Keratinocyte (primary cell): Measurements from ENCODE around the gene ING5.
A peak's percentile ranks its signal among the peaks of the same experiment; 100 is the strongest.
"Not testable (repeated sequence)": the region's sequence is repeated elsewhere in the genome, so short reads cannot be mapped to it uniquely, and the experiment has no call there.

Experiments
- CTCF ChIP-seq, 3 experiments: IDR thresholded peaks in 1 of 3; conservative IDR thresholded peaks in 1 of 3; optimal IDR thresholded peaks in 1 of 3; 2 replicates in 2 of 3; 3 replicates in 1 of 3; pipeline versions ENCODE3 to v1.5.1; 2011; ENCODE audit warnings: low read length in 3 of 3, mild to moderate bottlenecking in 3 of 3, moderate library complexity in 2 of 3, control low read depth in 1 of 3, inconsistent platforms in 1 of 3; ENCODE audit not compliant: insufficient read depth in 2 of 3; ENCODE audit errors: extremely low read depth in 1 of 3
- EZH2 ChIP-seq: IDR thresholded peaks from one replicate; pipeline ENCODE4 v1.6.1; 2012; ENCODE audit warnings: inconsistent platforms, mild to moderate bottlenecking, low read length, moderate library complexity

- TF ChIP-seq CTCF (optimal IDR thresholded peaks at IDR 0.05 in 1 of 3, IDR thresholded peaks at IDR 0.05 in 1 of 3, conservative IDR thresholded peaks at IDR 0.05 in 1 of 3; ENCODE audit: extremely low read depth in 1 of 3, insufficient read depth in 2 of 3, low read length in 3 of 3) = peak in 1 of 3 experiments; percentile 24
- not testable (repeated sequence) for TF ChIP-seq EZH2
These were observed 30.8 kb downstream of the ING5 start for GRCh38 chr2:241732513-241733186.
